Thyroid gland (tissue), 4 donors: ENCODE measurements around the gene GPC6.

Source experiments
- CTCF ChIP-seq, 6 experiments: fragments of 200-600 bp in 3 of 6; fragments of 450-650 bp in 3 of 6; sonication (generic) in 3 of 6; IDR thresholded peaks; one replicate each; pipeline ENCODE4 v1.5.1; 2016 to 2019; ENCODE audit warnings: antibody characterized with exemption in 6 of 6, mild to moderate bottlenecking in 2 of 6, inconsistent platforms in 1 of 6, moderate library complexity in 1 of 6
- POLR2A ChIP-seq, 2 donors: fragments of 450-650 bp; IDR thresholded peaks; one replicate each; pipeline ENCODE4 v1.6.1; 2017; ENCODE audit warnings: antibody characterized with exemption in 2 of 2, mild to moderate bottlenecking in 2 of 2, moderate library complexity in 1 of 2

- TF ChIP-seq POLR2A (IDR thresholded peaks at IDR 0.05) (no peak), CTCF (IDR thresholded peaks at IDR 0.05) (no peak)
Measured at GRCh38 chr13:93625536-93625935, 398.9 kb downstream of the GPC6 start.
